Peyer's patch (tissue), 4 donors: Measurements from ENCODE around the gene CR1L.

ENCODE experiments used
- CTCF ChIP-seq, 6 experiments: fragments of 450-650 bp in 4 of 6; fragments of 200-600 bp in 2 of 6; sonication (generic) in 1 of 6; IDR thresholded peaks; one replicate each; pipeline ENCODE4 v1.5.1; 2017 to 2019; ENCODE audit warnings: antibody characterized with exemption in 6 of 6, mild to moderate bottlenecking in 3 of 6, moderate library complexity in 1 of 6
- POLR2A ChIP-seq, 2 donors: fragments of 450-650 bp; IDR thresholded peaks; one replicate each; pipeline ENCODE4 v1.5.1; 2017; ENCODE audit warnings: antibody characterized with exemption in 2 of 2, mild to moderate bottlenecking in 2 of 2, moderate library complexity in 2 of 2

GRCh38 chr1:207740207-207740606, 95.3 kb downstream of the CR1L start:
- TF ChIP-seq CTCF (IDR thresholded peaks at IDR 0.05) (no peak), POLR2A (IDR thresholded peaks at IDR 0.05) (no peak)
